ENCODE results near the gene PCNX2.

Gene PCNX2

DNA sequence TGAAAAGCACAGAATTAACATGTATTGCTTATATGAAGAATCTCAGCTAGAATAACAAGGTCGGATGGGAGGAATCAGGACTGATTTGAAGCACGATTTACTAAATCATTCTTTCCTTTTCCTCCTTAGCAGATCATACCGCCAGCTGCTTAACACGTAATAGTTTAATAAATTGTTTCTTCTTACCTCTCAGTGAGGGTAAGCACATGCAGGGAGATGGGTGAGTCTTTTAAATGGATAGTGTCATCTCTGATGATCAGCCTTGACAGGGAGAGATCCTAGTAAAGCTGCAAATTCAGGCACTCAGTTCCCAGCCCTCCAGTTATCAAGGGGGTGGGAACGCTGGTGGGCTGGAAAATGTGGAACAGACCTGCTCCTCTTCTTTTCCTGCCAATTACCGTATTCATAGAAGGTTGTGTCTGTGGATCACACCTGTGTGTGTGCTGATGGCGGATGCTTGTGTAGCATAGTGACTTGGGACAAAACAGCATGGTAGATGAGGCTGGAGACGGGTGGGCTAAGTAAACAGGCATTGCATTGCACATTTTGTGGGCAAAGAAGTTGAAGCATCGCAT, 314.5 kb downstream of the PCNX2 start:
- DNase-seq, result no peak

- no peak for DNase-seq
Observed at GRCh38 chr1:232980355-232980978, 315.1 kb downstream of the PCNX2 start.

DNA sequence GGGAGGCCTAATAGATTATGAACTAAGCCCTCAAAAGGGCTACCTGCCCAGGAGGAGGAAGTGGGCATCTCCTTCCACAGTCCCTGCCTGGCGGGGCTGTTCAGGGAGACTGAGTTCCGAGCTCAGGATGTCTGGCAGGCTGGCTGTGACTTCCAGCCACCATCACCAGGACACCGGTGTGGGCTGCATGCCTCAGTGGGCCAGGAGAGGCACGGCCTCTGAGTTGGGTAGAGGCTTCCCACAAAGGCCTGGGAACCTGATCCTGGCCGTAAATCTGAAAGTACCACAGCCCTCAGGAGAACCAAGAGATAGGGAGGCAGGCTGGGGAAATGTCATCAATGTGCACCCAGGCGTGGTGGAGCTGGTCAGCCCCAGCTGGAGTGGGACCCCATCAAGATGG, 316.0 kb downstream of the PCNX2 start:
- no peak for DNase-seq

- no peak for DNase-seq
Observed at GRCh38 chr1:232978815-232979214, 316.7 kb downstream of the PCNX2 start.

DNA sequence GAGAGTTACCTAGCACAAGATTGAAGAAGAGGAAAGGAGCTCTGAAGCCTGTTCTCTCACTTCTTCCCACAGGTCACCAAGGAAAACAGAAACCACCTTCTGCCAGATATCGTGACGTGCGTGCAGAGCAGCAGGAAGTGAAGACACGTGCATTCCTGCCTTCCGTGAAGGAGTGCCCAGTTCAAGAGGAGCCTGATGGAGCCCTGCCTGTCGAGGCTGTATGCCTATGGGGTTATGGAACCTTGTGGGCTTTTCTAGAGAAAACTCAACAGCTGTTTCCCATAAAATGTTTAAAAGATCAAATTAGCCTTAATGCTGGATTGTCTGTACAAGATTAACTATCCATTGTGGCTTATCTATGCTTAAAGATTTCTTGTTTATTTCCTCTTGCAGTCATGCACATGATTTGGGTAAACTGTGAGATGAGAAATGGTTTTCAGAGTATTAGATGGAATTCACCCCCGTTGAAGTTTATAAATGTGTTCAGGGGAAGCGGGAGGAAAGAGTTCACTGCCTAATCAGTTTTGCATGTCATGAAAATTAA, 317.4 kb downstream of the PCNX2 start:
- no peak for DNase-seq

GRCh38 chr1:232974971-232975370, 320.6 kb downstream of the PCNX2 start:
- no peak for DNase-seq

DNA sequence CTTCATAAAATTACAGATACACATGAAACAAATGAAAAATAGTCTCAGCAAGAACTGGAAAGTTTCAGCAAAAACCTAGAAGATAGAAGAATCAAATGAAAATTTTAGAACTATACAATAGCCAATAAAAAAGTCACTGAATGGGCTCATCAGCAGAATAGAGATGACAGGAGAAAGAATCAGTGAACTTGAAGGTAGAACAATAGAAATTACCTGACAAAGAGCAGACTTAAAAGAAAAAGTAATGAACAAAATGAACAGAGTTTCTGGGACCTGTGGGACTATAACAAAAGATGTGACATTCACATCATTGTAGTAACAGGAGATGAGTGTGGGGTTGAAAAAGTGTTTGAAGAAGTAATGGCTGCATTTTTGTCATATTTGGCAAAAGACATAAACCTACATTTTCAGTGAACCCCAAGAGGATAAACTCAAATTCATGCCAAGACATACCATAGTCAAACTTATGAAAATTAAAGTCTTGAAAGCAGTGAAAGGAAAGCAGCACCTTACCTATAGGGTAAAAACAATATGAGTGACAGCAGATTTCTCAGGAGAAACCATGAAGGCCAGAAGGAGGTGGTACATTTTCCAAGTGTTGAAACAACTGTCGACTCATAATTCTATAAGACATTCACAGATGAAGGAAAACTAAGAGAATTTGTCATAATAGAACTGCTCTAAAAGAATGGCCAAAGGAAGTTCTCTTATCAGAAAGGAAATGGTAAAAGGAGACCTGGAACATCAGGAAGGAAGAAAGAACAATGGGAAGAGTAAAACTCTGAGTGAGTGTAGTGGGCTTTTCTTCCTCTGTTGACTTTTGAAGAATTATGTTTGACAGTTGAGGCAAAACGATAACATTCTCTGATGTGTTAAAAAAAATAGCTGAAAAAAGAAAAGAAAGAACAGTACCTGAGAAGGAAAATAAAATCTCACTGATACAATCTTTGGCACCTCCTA, 321.6 kb downstream of the PCNX2 start:
- no peak for DNase-seq

DNA sequence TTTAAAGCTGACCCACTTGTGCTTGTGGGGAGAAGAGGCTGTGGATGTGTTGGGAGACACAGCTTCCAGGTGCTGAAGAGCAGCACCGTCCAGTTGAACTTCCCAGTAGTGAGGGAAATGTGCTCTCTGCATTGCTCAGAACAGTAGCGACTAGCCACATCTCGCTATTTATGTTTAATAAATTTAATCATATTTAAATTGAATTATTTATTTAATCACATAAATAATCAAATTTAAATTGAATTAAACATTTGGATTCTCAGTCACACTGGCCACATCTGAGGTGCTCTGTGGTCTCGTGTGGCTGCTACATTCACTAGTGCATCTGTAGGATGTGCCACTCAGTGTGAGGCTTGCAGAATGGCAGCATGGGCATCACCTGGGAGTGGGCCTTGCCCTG, 325.0 kb downstream of the PCNX2 start:
- no peak for DNase-seq

GRCh38 chr1:232969799-232970198, 325.7 kb downstream of the PCNX2 start:
- no peak for DNase-seq

- DNase-seq, result no peak
Observed at GRCh38 chr1:232968965-232969364, 326.6 kb downstream of the PCNX2 start.

- no peak for DNase-seq
Observed at GRCh38 chr1:232968391-232968790, 327.1 kb downstream of the PCNX2 start.

- no peak for DNase-seq
Observed at GRCh38 chr1:232966663-232967062, 328.9 kb downstream of the PCNX2 start.

DNA sequence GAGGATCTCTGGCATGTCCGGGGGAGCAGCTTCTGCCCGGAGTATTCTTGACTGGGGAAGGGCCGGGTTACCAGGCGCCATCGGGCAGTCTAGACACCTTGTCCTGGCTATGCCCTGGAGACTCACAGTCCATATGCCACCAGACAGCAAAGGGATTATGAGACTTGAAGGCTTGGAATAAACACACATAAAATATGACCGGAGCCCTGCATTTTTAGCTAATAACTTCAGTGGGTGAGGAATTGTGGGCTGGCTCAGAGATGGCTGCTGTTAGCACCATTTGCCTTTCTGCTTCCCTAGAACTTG, 329.7 kb downstream of the PCNX2 start:
- DNase-seq, result peak; percentile 63

- peak; percentile 37 for DNase-seq
Observed at GRCh38 chr1:232965124-232965911, 330.2 kb downstream of the PCNX2 start.

GRCh38 chr1:232964601-232965000, 330.9 kb downstream of the PCNX2 start:
- DNase-seq, result no peak

DNA sequence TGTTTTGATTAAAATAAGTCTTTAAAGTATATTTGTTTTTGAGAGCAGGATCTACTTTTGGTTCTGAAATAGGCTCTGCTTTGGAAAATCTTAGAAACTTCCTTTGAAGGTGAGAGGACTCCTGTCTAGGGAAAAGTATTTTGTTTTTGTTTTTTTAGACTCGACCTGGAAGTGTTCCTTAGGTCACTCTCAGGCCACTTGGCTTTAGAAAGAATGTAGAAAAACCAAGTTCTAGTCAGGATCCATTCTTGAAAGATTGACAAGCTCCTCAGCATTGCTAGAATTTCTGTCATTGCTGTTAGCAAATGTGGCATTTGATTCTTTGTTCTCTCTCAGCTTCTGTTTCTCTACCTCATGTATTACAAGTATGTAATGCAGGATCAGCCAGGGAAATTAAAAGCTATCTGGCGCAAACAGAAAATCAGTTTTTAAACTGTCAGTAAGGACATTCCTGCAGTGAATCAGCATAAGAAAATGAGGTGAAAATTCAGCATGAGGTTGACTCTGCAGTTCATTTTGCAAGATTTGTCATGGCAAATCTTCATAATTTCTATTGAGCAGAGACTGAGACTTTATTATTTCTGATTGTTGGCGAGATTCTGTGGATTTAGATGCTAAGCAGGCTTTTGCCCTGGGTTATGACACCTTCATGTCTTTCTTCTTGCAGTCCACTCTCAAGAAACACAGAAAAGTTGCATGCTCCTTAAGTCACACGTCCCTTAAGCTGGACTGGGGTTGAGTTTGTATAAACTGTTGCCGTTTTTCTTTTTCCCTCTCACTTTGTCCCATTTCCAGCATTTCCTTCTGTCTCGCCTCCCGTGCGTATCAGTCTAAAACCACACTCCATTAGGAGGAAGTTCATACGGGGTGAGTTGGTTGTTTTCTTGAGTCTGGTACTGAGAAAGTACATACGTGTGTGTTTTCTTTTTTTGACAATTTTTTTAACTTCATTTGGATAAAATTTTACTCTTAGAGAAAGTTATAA, 332.5 kb downstream of the PCNX2 start:
- no peak for DNase-seq

DNA sequence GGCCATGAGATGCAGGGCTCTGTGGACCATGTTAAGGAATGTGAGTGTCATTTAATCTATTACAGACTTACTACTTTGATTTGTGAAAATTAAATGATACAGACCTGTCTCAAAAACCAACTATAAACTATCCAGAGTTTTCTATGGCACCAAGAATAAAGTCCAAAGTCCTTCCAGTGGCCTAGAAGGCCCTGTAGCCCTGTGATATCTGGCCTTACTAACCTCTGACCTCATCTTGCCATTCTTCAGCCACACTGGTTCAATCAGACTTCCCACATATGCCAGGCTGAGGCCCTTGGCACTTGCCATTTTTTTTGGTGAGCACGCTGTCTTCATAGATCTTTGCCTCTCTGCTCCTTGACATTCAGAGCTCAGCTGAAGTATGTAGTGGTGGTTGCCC, 337.5 kb downstream of the PCNX2 start:
- DNase-seq, result no peak

DNA sequence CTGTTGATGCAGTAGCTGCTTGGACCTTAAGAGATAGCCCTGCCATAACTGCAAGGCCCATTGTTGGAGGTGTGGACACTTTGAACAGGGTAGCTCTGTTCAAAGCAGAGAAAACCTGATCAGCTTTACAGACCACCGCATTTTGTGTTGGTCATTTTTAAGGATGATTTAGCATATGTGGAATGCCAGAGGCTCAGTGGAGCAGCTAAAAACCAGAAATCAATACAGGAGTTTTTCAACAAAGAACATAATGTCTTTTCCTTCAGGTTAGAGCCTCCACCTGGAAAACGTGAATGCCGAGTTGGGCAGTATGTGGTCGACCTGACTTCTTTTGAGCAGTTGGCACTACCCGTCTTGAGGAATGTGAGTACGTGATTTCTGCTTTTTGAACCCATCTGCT, 339.4 kb downstream of the PCNX2 start:
- DNase-seq, result no peak

GRCh38 chr1:232954594-232955365, 340.7 kb downstream of the PCNX2 start:
- no peak for DNase-seq

DNA sequence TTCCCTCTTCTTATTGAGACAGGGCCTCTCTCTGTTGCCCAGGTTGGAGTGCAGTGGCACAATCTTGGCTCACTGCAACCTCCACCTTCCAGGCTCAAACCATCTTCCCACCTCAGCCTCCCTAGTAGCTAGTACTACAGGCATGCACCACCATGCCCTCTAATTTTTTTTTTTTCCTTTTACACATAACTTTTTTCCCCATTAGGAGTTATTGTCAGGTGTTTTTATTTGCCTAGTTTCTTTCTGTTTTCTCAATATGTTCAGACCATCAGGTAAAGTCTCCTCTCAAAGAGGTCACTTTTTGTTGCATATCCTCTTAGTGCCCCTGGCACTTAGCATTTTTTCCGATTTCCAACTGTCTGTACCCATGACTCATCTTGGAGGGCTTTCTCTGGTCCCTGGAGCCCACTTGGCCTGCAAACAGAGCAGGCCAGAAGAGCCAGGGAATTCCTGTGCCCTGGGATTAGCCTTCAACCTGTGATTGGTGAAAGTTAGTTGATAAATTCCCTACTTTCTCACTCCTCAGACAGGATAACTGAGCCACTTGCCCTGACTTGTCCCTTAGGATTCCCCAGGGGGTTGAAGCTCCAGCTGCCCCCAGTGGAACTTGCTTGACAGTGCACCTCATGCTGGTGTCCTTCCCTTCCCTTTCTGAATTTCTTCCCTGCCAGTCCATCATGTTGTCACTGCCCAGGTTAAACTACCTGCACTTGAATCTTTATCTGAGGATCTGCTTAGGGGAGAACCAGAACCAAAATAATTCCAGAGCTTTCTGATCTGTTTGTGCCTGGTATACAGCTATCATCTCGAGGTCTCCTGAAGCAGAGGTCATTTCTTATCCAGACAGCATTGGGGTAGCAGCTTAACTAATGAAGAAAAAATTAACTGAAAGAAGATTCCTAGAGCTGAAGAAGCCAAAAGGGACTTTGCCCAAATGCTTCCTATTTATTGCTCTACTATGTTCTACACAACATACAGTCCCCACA, 342.7 kb downstream of the PCNX2 start:
- DNase-seq, result peak; percentile 13
